Stomach (tissue), 4 donors: ENCODE results near the gene COL4A1.

ENCODE experiments used
- POLR2A ChIP-seq, 4 donors: fragments of 450-650 bp; IDR thresholded peaks; one replicate each; pipeline ENCODE4 v1.6.1; 2016; ENCODE audit warnings: antibody characterized with exemption in 4 of 4, control low read depth in 2 of 4, mild to moderate bottlenecking in 1 of 4, moderate library complexity in 1 of 4
- TF ChIP-seq, protein P1 (sequence below), 7 experiments: fragments of 450-650 bp in 4 of 7; fragments of 200-600 bp in 3 of 7; sonication (generic) in 3 of 7; IDR thresholded peaks; one replicate each; pipeline ENCODE4 v1.5.1; 2016 to 2019; ENCODE audit warnings: antibody characterized with exemption in 7 of 7, control low read depth in 2 of 7, mild to moderate bottlenecking in 1 of 7

DNA sequence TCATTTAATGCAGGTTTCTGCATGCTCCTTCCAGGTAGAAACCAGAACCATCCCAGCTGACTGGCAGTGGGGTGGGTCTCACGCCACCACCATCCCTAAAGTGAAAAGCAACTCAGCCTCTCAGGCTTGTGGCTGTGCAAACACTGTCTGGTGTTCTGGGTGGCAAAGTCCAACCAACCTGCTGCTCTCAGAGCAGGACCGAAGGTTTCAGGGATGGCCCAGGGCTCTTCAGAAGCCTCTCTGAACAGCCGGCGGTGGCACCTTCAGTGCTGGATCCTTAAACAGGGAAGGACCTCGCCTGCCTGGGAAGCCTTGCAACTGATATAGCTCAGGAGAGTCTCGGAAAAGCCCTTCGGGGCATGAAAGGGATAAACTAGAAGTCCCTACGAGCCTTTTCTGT, 100.8 kb downstream of the COL4A1 start:
- no peak for TF ChIP-seq POLR2A (IDR thresholded peaks at IDR 0.05)
- TF ChIP-seq, protein P1, sequence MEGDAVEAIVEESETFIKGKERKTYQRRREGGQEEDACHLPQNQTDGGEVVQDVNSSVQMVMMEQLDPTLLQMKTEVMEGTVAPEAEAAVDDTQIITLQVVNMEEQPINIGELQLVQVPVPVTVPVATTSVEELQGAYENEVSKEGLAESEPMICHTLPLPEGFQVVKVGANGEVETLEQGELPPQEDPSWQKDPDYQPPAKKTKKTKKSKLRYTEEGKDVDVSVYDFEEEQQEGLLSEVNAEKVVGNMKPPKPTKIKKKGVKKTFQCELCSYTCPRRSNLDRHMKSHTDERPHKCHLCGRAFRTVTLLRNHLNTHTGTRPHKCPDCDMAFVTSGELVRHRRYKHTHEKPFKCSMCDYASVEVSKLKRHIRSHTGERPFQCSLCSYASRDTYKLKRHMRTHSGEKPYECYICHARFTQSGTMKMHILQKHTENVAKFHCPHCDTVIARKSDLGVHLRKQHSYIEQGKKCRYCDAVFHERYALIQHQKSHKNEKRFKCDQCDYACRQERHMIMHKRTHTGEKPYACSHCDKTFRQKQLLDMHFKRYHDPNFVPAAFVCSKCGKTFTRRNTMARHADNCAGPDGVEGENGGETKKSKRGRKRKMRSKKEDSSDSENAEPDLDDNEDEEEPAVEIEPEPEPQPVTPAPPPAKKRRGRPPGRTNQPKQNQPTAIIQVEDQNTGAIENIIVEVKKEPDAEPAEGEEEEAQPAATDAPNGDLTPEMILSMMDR (IDR thresholded peaks at IDR 0.05), result no peak
